GM18505 (cell line): Measurements from ENCODE around the gene SLC6A19.
"Not testable (repeated sequence)": the region's sequence is repeated elsewhere in the genome, so short reads cannot be mapped to it uniquely, and the experiment has no call there.

Source experiments
- ATAC-seq: cut with Tn5 transposase; IDR thresholded peaks from one replicate; pipeline ENCODE4 v1.9.1; 2021; ENCODE audit not compliant: unreplicated experiment
- POLR2A ChIP-seq: IDR thresholded peaks from 4 replicates; pipeline ENCODE4 v1.6.1; 2011; ENCODE audit warnings: borderline replicate concordance; ENCODE audit not compliant: insufficient read depth, insufficient read length; ENCODE audit errors: extremely low read depth

The SLC6A19 gene

DNA sequence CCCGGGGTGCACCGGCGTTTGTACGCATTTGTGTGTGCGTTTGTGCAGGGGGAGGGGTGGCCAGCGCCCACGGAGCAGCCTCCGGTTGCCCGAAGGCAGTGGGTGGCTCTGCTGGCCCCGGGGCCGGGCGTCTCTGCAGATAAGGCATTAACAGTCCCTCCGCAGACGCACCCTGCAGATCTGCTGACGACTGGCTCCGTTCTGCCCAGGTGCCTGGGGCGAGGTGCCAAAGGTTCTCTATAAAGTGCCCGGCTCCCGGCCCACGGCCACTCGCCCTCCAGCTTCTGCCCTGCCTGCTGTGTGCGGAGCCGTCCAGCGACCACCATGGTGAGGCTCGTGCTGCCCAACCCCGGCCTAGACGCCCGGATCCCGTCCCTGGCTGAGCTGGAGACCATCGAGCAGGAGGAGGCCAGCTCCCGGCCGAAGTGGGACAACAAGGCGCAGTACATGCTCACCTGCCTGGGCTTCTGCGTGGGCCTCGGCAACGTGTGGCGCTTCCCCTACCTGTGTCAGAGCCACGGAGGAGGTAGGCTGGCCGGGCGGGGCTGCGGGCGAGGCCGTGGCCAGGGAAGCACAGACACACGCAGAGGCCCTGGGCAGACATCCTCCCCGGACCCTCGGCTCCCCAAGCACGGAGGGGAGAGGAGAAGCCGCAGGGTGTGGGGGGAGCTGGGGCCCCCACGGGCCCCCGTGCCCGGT is at the start of gene SLC6A19:
TSS of gene SLC6A19 (plus strand) at position 269 of the 699 bp plus-strand sequence. CDS start at position 325, 56 bp downstream.
- no peak for TF ChIP-seq POLR2A
- no peak for ATAC-seq

DNA sequence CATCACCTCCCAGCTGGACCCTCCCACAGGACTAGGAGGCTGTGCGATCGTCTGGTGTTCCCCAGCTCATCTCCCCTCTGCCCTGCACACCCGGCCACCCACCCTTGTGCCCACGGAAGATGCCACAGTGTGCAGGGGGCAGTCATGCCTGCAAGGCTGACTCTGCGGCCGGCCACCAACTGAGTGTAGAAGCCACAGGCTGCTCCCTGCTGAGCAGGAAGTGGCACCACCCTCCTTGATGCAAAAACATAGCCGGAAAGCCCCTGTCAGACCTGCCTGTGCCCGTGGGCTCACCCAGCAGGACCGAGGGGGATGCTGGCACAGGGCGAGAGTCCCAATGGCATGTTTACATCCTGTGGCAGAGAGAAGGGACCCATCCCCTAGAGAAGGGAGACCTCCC is 49.2 kb upstream of the SLC6A19 start:
- no peak for ATAC-seq
- TF ChIP-seq POLR2A, result no peak

DNA sequence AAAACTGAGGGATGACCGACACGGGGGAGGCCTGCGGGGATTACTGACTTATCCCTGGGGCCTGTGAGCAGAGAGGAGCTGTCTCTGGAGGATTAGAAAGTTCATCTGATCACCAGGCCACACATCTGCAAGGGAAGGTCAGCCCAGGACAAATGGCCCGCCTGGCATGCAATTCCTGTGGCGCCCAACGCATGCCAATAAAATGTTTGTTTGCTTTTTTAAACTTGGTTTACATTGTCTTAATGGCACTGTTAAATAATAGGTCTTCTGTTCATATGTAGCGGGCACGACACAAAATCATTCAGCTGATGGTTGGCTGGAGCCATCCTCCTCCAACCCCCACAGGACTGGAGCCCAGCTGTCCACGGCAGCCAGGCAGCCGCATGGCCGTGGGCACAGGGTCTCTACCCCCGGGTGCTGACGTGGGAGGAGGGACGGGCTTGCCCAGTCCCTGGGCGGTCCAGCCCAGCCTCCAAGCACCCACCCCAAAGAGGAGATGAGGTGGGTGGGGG is 48.6 kb upstream of the SLC6A19 start:
- no peak for TF ChIP-seq POLR2A
- no peak for ATAC-seq

GRCh38 chr5:1153428-1153827 is 48.0 kb upstream of the SLC6A19 start:
- no peak for ATAC-seq
- no peak for TF ChIP-seq POLR2A

GRCh38 chr5:1155191-1156032 is 46.0 kb upstream of the SLC6A19 start:
- no peak for ATAC-seq
- no peak for TF ChIP-seq POLR2A

DNA sequence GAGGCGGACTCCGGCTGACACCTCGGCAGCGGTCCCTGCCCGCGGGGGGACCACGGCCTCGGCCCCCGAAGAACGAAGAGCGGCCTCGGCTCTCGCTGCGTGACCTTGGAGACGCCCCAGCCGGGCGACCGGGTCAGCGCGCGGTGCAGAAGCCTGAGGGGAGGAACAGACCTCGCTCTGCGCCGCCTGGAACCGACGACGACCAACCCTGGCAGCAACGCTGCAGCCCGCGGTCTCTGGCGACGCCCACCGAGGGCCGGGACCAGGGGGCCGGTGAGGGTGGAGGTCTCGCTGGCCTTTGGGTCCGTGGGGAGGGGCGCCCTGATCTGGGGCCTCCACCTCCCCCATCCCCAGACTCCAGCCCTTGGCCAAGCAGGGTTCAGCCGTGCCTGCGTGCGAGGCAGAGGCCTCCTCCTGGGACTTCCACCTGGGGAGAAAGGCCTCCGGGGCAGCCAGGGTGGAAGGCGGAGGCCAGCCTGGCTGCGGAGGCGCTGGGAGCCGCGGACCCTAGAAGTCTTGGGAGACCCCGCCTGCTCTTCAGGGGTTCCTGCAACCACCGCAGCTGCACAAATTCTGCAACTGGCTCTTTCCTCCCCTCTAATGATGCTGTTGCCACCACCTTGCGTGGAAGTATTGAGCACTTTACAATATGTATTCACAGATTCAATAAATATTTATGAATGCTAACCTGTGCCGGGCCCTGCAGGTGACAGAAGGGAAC is 45.2 kb upstream of the SLC6A19 start:
- no peak for ATAC-seq
- TF ChIP-seq POLR2A, result no peak

GRCh38 chr5:1156754-1157460 is 44.5 kb upstream of the SLC6A19 start:
- ATAC-seq, result no peak
- TF ChIP-seq POLR2A, result no peak

DNA sequence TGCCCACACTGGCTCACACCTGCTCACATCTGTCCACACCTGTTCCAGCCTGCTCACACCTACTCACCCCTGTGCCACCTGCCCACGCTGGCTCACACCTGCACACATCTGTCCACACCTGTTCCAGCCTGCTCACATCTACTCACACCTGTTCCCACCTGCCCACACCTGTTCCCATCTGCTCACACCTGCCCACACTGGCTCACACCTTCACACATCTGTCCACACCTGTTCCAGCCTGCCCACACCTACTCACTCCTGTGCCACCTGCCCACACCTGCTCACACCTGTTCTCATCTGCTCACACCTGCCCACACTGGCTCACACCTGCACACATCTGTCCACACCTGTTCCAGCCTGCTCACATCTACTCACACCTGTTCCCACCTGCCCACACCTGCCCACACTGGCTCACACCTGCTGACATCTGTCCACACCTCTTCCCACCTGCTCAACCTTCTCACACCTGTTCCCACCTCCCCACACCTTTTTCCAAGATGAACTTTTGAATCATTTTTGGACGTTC is 43.9 kb upstream of the SLC6A19 start:
- not testable (repeated sequence) for ATAC-seq

- ATAC-seq, result no peak
- TF ChIP-seq POLR2A, result no peak
Observed at GRCh38 chr5:1158647-1159340, 42.6 kb upstream of the SLC6A19 start.

DNA sequence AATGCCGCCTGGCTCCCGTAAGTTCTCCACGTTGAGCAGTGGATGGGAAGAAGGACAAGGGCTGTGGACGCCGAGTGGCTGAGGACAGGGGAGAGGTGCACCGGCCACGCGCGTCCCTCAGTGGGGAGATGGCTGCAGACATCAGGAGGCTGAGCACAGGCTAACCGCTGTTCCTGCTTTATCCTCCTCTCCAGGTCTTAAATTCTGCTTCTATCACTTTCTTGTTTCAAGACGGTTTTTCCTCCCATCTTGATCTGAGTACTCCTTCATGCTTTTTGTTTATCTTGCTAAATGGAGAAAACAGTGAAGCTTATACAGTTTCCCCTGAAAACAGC is 42.1 kb upstream of the SLC6A19 start:
- TF ChIP-seq POLR2A, result no peak
- no peak for ATAC-seq

- ATAC-seq, result no peak
- TF ChIP-seq POLR2A, result no peak
Observed at GRCh38 chr5:1159774-1160406, 41.5 kb upstream of the SLC6A19 start.
